Measurements from ENCODE around the gene LRBA.

The LRBA gene

GRCh38 chr4:150624055-150624454 is 391.0 kb downstream of the LRBA start:
- H3K4me3 ChIP-seq (replicated peaks; ENCODE audit: low read depth, low read length): no peak overlapping the region
- DNase-seq (ENCODE audit: low read depth): no peak
- TF ChIP-seq CTCF (IDR thresholded peaks at IDR 0.05; ENCODE audit: low read length, missing control alignments): no peak

GRCh38 chr4:150619042-150619441 is 396.0 kb downstream of the LRBA start:
- no peak overlapping the region for H3K4me3 ChIP-seq (replicated peaks; ENCODE audit: low read depth, low read length)
- peak; percentile 6 for DNase-seq (ENCODE audit: low read depth)
- TF ChIP-seq CTCF (IDR thresholded peaks at IDR 0.05; ENCODE audit: low read length, missing control alignments): no peak

GRCh38 chr4:150609131-150609530 is 406.0 kb downstream of the LRBA start:
- no peak overlapping the region for H3K4me3 ChIP-seq (replicated peaks; ENCODE audit: low read depth, low read length)
- no peak for DNase-seq (ENCODE audit: low read depth)
- TF ChIP-seq CTCF (IDR thresholded peaks at IDR 0.05; ENCODE audit: low read length, missing control alignments): no peak

GRCh38 chr4:150600812-150601445 is 414.2 kb downstream of the LRBA start:
- no peak overlapping the region for H3K4me3 ChIP-seq (replicated peaks; ENCODE audit: low read depth, low read length)
- TF ChIP-seq CTCF (IDR thresholded peaks at IDR 0.05; ENCODE audit: low read length, missing control alignments): no peak
- no peak for DNase-seq (ENCODE audit: low read depth)

GRCh38 chr4:150599547-150599946 is 415.5 kb downstream of the LRBA start:
- DNase-seq (ENCODE audit: low read depth): no peak
- no peak overlapping the region for H3K4me3 ChIP-seq (replicated peaks; ENCODE audit: low read depth, low read length)
- TF ChIP-seq CTCF (IDR thresholded peaks at IDR 0.05; ENCODE audit: low read length, missing control alignments): no peak

- DNase-seq (ENCODE audit: low read depth): no peak
- H3K4me3 ChIP-seq (replicated peaks; ENCODE audit: low read depth, low read length): no peak overlapping the region
- no peak for TF ChIP-seq CTCF (IDR thresholded peaks at IDR 0.05; ENCODE audit: low read length, missing control alignments)
Measured at GRCh38 chr4:150598909-150599308, 416.2 kb downstream of the LRBA start.

GRCh38 chr4:150593996-150594395 is 421.1 kb downstream of the LRBA start:
- TF ChIP-seq CTCF (IDR thresholded peaks at IDR 0.05; ENCODE audit: low read length, missing control alignments): peak; percentile 33
- peak; percentile 50 for DNase-seq (ENCODE audit: low read depth)
- no peak overlapping the region for H3K4me3 ChIP-seq (replicated peaks; ENCODE audit: low read depth, low read length)

All from fibroblast of pulmonary artery (primary cell).